Activated naive CD4-positive, alpha-beta T cell treated with anti-CD3 and anti-CD28 coated beads, Interleukin-2, amount 50 U/mL, for 24 hours (primary cell): ENCODE data around the gene GHSR.

Source experiments
- H3K27ac Mint-ChIP-seq: one replicate; pipeline ENCODE4 v1.8.0; 2021; ENCODE audit warnings: mild to moderate bottlenecking, mixed read lengths
- H3K27me3 Mint-ChIP-seq: one replicate; pipeline ENCODE4 v1.8.0; 2021; ENCODE audit warnings: mixed read lengths
- H3K36me3 Mint-ChIP-seq: one replicate; pipeline ENCODE4 v1.8.0; 2021; ENCODE audit warnings: mixed read lengths
- H3K4me1 Mint-ChIP-seq: one replicate; pipeline ENCODE4 v1.8.0; 2021; ENCODE audit warnings: mixed read lengths
- H3K4me3 Mint-ChIP-seq: one replicate; pipeline ENCODE4 v1.8.0; 2021; ENCODE audit warnings: mild to moderate bottlenecking, mixed read lengths
- H3K9me3 Mint-ChIP-seq: one replicate; pipeline ENCODE4 v1.8.0; 2021; ENCODE audit warnings: mixed read lengths

GHSR gene

GRCh38 chr3:172448661-172449465, 607 bp upstream of the GHSR start:
- Mint-ChIP-seq H3K36me3 (peaks cover 1% of the 10 kb centered on the region), H3K9me3 (no peaks in the 10 kb centered on the region), H3K4me1 (peaks cover 29% of the 10 kb centered on the region), H3K27ac (no peak overlapping the region), H3K4me3 (peak overlapping the region; percentile 15), H3K27me3 (peaks cover 61% of the 10 kb centered on the region)

- no peak overlapping the region for H3K27ac Mint-ChIP-seq
- peaks cover 60% of the 10 kb centered on the region for H3K27me3 Mint-ChIP-seq
- peaks cover 1% of the 10 kb centered on the region for H3K36me3 Mint-ChIP-seq
These were observed 2.1 kb downstream of the GHSR start for GRCh38 chr3:172446198-172446597.

DNA sequence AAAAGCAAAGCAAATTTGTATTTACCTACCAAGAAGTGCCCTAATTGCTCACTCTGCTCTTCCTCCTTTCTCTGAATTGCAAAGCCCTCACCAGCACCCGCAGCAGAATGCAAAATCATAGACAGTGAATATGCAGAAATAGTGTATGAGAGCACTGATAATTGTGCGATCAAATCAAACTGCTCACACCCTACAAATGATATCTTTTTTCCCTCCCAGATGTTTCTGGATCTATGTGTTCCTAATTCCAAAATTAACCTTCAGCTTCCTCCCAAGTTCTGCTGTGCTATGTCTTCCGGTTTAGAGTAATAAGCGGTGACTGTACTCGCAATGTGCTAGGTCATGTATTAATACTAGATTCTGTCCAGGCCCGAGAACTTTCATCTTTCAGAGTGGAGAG, 3.4 kb downstream of the GHSR start:
- Mint-ChIP-seq H3K4me3 (no peak overlapping the region), H3K27me3 (peaks cover 61% of the 10 kb centered on the region)

More at GRCh38 chr3:172446198-172446597, 2.1 kb downstream of the GHSR start:
- Mint-ChIP-seq H3K4me3 (no peak overlapping the region), H3K4me1 (peaks cover 29% of the 10 kb centered on the region), H3K9me3 (no peaks in the 10 kb centered on the region)

GRCh38 chr3:172442606-172443005, 5.7 kb downstream of the GHSR start:
- H3K4me3 Mint-ChIP-seq, result no peak overlapping the region
- no peaks in the 10 kb centered on the region for H3K36me3 Mint-ChIP-seq
- peaks cover 11% of the 10 kb centered on the region for H3K4me1 Mint-ChIP-seq
- no peaks in the 10 kb centered on the region for H3K9me3 Mint-ChIP-seq
- H3K27ac Mint-ChIP-seq, result no peak overlapping the region
- peaks cover 51% of the 10 kb centered on the region for H3K27me3 Mint-ChIP-seq

More for the DNA sequence above, 3.4 kb downstream of the GHSR start:
- no peaks in the 10 kb centered on the region for H3K36me3 Mint-ChIP-seq
- H3K4me1 Mint-ChIP-seq, result peaks cover 29% of the 10 kb centered on the region
- no peak overlapping the region for H3K27ac Mint-ChIP-seq
- no peaks in the 10 kb centered on the region for H3K9me3 Mint-ChIP-seq

GRCh38 chr3:172441581-172441980, 6.7 kb downstream of the GHSR start:
- H3K9me3 Mint-ChIP-seq, result no peaks in the 10 kb centered on the region
- no peak overlapping the region for H3K4me3 Mint-ChIP-seq
- no peaks in the 10 kb centered on the region for H3K36me3 Mint-ChIP-seq
- H3K27ac Mint-ChIP-seq, result no peak overlapping the region
- H3K27me3 Mint-ChIP-seq, result peaks cover 43% of the 10 kb centered on the region
- H3K4me1 Mint-ChIP-seq, result peaks cover under 1% of the 10 kb centered on the region

GRCh38 chr3:172438186-172438585, 10.1 kb downstream of the GHSR start:
- H3K4me1 Mint-ChIP-seq, result no peaks in the 10 kb centered on the region
- H3K4me3 Mint-ChIP-seq, result no peak overlapping the region
- H3K27me3 Mint-ChIP-seq, result peaks cover 27% of the 10 kb centered on the region
- peaks cover 1% of the 10 kb centered on the region for H3K36me3 Mint-ChIP-seq
- no peaks in the 10 kb centered on the region for H3K9me3 Mint-ChIP-seq
- H3K27ac Mint-ChIP-seq, result no peak overlapping the region

GRCh38 chr3:172437713-172438112, 10.5 kb downstream of the GHSR start:
- Mint-ChIP-seq H3K36me3 (peaks cover 1% of the 10 kb centered on the region), H3K4me1 (no peaks in the 10 kb centered on the region), H3K4me3 (no peak overlapping the region), H3K9me3 (no peaks in the 10 kb centered on the region), H3K27ac (no peak overlapping the region), H3K27me3 (peaks cover 25% of the 10 kb centered on the region)

GRCh38 chr3:172415323-172415722, 32.9 kb downstream of the GHSR start:
- Mint-ChIP-seq H3K4me1 (no peaks in the 10 kb centered on the region), H3K27ac (no peak overlapping the region), H3K4me3 (no peak overlapping the region), H3K9me3 (no peaks in the 10 kb centered on the region), H3K36me3 (no peaks in the 10 kb centered on the region), H3K27me3 (peaks cover 20% of the 10 kb centered on the region)

DNA sequence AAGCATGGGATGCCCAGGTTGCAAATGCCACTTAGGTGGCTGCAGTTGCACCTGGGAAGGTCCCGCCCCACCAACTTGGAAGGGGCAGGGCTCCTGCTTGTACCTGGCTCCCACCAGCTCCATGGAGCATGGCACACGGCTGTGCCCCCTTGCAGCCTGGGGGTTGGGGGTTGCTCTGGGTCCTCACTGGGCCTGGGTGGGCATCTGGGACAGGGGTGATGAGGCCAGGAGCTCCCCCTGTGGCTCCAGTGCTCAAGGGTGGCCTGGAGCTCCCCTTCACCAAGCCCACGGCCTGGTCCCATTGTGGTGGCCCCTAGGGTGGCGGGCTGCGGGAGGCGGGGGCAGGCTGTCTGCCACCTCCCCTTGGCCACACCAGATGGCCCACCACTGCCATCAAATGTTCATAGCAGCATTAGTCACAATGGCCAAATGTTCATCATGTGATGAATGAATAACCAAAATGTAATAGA, 36.7 kb downstream of the GHSR start:
- Mint-ChIP-seq H3K4me3 (no peak overlapping the region), H3K27ac (no peak overlapping the region), H3K4me1 (no peaks in the 10 kb centered on the region), H3K36me3 (no peaks in the 10 kb centered on the region), H3K27me3 (peaks cover 9% of the 10 kb centered on the region), H3K9me3 (no peaks in the 10 kb centered on the region)

GRCh38 chr3:172410702-172411477, 37.4 kb downstream of the GHSR start:
- H3K27ac Mint-ChIP-seq, result no peak overlapping the region
- no peaks in the 10 kb centered on the region for H3K36me3 Mint-ChIP-seq

DNA sequence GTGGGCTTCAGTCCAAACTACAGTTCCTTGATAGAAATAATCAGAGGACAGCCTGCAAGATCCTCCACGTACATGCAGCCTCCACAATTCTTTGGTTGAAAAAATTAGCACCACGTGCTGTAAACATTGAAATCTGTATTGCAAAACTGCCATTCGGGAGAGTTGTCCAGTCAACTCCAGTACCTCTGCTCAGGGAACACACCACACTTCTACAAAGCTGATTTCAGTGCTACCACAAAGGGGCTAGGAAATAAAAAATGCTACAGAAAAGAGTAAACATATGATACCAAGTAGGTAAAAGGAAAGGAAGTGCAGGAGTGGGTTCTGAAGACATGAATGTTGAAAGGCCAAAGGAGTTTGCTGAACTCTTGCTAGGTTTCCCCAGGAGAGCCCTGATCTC, 40.4 kb downstream of the GHSR start:
- Mint-ChIP-seq H3K4me3 (no peak overlapping the region), H3K36me3 (peaks cover 2% of the 10 kb centered on the region), H3K4me1 (no peaks in the 10 kb centered on the region), H3K9me3 (peaks cover under 1% of the 10 kb centered on the region), H3K27me3 (peaks cover 1% of the 10 kb centered on the region), H3K27ac (no peak overlapping the region)

More at GRCh38 chr3:172410702-172411477, 37.4 kb downstream of the GHSR start:
- no peaks in the 10 kb centered on the region for H3K4me1 Mint-ChIP-seq
- H3K9me3 Mint-ChIP-seq, result no peaks in the 10 kb centered on the region
- no peak overlapping the region for H3K4me3 Mint-ChIP-seq
- H3K27me3 Mint-ChIP-seq, result peaks cover 7% of the 10 kb centered on the region

GRCh38 chr3:172405914-172406313, 42.3 kb downstream of the GHSR start:
- Mint-ChIP-seq H3K27ac (no peak overlapping the region), H3K36me3 (peaks cover 11% of the 10 kb centered on the region), H3K27me3 (no peaks in the 10 kb centered on the region), H3K9me3 (peaks cover 5% of the 10 kb centered on the region), H3K4me3 (no peak overlapping the region), H3K4me1 (no peaks in the 10 kb centered on the region)

- Mint-ChIP-seq H3K27me3 (no peaks in the 10 kb centered on the region), H3K9me3 (peaks cover 5% of the 10 kb centered on the region), H3K4me1 (no peaks in the 10 kb centered on the region), H3K36me3 (peaks cover 15% of the 10 kb centered on the region), H3K27ac (no peak overlapping the region), H3K4me3 (no peak overlapping the region)
These were observed 43.9 kb downstream of the GHSR start for GRCh38 chr3:172404237-172404962.

DNA sequence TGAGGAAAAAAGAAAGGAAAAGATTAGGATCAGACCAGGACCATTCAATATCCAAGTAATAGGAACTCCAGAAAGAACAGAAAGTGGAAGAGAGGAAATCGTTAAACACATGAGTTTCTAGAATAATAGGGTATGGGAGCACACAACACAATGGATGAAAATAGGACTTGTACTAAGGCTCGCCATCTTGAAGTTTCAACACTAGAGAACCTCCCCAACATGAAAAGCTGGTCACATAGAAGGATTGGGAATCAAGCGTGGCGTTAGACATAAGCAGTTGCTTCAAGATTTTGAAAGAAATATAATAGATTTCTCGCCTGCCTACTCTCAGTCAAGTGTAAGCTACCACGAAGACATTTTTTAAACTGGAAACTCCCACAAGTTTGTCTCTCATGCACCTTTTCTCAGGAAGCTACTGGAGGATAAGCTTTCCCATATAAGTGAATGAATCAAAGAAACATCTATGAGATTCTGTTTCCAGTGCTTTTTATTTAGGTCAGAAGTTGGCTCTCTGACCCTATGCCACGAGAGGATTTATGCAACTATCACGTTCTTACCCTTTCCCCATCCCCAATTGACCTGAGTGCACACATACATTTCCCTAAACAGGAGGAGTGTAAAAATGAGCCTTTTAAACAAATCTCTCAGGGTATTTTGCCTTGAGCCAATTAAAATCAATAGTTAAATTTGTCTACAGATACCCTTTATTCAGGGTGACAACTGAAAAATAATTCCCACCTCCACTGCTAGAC, 45.2 kb downstream of the GHSR start:
- H3K27ac Mint-ChIP-seq, result no peak overlapping the region

GRCh38 chr3:172402090-172402489, 46.2 kb downstream of the GHSR start:
- H3K27me3 Mint-ChIP-seq, result no peaks in the 10 kb centered on the region
- no peak overlapping the region for H3K4me3 Mint-ChIP-seq
- H3K27ac Mint-ChIP-seq, result no peak overlapping the region
- H3K9me3 Mint-ChIP-seq, result peaks cover 5% of the 10 kb centered on the region
- no peaks in the 10 kb centered on the region for H3K4me1 Mint-ChIP-seq
- H3K36me3 Mint-ChIP-seq, result peaks cover 20% of the 10 kb centered on the region

More for the DNA sequence above, 45.2 kb downstream of the GHSR start:
- Mint-ChIP-seq H3K4me1 (no peaks in the 10 kb centered on the region), H3K36me3 (peaks cover 20% of the 10 kb centered on the region), H3K9me3 (peaks cover 5% of the 10 kb centered on the region), H3K27me3 (no peaks in the 10 kb centered on the region), H3K4me3 (no peak overlapping the region)
